Measurements from ENCODE around the gene TBC1D17.

TBC1D17 gene

DNA sequence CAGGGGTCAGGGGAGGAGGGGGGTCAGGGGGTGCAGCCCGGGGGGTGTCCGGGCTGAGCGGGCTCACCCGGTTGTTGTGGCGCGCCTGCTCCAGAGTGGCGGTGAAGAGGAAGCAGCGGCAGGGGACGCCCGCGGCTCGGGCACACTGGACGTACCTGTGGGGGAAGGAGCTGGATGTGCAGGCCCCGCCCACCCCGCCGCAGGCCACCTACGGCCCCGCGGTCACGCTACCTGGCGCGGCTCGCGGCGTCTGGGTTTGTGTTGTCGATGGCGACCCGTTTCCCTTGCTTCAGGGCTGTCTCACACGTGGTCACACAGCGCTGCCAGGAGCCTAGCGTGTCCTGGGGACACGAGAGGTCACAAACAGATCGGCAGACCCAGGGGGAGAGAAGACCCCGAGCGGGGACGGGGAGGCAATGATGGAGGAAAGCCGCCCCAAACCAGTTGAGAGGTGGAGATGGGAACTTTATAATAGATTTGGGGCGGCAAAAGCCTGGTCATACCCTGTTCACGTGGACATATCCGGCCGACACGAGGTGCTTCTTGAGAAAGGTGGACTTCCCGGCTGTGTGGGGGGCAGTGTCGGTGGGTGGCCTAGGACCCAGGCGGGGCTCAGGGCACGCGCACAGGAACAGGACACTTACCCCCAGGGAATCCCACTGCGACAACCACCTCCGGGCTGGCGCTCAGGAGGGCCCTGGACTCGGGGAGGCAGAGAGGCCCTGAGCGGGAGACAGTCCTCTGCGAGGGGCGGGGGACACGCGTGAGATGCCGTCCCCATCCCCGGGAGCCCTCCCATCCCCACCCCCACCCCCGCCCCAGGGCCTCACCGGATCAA lies 15.7 kb upstream of the TBC1D17 start:
- DNase-seq = no peak

DNA sequence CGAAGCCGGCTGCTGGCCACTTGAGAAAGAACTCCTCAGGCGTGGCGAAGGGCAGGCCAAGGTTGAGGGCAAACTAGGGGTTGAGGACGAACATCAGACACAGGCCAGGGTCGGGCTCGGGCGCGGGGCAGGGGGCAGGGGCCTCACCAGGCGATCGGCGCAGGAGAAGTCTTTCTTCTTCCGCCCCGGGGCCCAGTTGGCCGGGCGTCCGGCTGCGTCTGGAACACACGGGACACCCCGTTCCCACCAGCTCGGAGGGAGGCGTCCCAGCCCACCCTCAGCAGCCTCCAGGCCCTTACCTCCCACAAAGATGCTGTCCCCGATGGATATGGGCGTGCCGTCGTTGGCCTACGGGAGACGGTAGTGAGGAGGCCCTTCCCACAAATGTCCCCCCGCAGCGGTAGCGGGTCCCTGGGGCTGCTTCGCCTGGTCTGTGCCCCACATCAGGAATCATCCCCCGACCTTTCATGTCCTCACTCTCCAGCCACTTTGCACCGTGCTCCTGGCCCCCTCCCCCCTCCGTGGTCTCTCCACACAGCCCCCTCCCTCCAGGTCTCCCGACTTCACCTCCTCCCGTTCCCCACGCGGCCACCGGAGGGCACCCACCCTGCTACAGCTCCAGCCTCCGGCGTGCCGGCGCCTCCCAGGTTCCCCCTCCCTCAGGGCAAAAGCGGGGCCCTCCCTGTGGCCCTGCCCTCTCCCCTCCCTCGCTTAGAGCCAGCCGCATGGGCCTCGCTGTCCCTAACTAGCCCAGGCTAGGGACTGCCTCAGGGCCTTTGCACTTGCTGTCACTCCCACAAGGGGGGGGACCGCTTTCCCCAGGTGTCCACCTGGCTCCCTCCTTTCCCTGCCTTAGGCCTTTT lies 14.9 kb upstream of the TBC1D17 start:
- no peak for DNase-seq

DNA sequence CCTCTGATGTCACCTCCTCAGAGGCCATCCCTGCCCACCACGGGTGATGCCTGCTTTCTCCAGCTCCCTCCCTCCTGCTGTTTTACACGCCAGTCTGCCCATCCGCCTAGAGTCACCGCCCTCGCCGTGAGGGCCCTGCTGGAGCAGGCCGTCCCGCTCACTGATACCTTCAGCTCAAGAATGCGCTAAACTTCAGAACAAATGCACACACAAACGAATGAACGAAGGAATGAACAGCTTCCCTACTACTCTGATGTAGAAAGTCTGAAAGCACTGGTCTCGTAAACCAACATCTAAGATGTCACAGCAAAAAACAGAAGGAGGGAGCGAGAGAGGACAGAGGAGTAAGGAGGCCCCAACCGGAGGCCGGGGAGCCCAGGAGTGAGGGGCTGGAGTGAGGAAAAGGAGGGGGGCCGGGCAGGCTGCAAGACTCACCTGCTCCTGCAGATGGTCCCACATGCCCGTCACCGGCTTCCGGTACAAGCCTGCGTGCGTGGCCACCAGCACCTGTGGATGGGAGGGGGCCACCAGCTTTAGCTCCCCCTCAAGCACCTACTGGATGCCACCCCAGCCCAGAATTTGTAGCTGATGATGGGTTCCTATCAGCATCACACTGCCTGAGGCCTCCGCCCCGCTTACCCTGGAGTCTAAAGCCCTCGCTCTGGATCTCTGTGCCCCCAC lies 14.1 kb upstream of the TBC1D17 start:
- DNase-seq = no peak

DNA sequence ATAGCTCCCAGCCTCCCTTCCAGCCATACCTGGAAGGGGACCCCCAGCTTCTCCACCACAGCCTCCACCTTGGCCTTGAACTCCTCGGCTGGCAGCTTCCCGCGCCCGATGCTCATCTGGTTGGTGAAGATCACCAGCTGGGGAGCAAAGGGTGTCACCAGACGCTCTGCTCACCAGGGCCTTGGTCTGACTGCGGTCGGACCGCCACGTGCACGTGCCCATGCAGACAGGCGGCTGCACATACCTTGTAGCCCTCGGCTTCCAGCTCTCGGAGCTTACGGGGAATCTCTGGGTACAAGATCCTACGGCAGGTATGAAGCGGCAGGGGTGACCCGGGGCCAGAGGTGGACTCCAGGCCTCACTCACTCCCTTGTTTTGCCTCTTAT lies 13.6 kb upstream of the TBC1D17 start:
- DNase-seq = no peak

DNA sequence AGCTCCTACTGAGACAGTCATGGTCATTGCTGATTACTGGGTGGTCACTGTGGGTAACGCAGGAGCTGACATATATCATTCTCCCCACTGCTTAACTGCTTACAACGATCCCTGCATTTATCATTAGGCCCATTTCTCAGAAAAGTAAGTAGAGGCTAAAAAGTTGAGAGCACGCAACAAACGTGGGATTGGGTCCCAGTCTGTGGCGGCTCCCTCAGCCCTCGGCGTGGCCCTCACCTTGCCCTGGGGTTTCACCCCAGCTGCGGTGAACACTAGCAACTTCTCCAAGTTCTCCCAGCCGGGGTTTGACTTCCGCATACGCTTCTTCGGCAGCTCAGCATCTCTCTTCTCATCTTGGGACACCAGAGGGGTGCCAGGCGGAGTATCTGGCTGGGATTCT lies 12.6 kb upstream of the TBC1D17 start:
- DNase-seq = no peak

DNA sequence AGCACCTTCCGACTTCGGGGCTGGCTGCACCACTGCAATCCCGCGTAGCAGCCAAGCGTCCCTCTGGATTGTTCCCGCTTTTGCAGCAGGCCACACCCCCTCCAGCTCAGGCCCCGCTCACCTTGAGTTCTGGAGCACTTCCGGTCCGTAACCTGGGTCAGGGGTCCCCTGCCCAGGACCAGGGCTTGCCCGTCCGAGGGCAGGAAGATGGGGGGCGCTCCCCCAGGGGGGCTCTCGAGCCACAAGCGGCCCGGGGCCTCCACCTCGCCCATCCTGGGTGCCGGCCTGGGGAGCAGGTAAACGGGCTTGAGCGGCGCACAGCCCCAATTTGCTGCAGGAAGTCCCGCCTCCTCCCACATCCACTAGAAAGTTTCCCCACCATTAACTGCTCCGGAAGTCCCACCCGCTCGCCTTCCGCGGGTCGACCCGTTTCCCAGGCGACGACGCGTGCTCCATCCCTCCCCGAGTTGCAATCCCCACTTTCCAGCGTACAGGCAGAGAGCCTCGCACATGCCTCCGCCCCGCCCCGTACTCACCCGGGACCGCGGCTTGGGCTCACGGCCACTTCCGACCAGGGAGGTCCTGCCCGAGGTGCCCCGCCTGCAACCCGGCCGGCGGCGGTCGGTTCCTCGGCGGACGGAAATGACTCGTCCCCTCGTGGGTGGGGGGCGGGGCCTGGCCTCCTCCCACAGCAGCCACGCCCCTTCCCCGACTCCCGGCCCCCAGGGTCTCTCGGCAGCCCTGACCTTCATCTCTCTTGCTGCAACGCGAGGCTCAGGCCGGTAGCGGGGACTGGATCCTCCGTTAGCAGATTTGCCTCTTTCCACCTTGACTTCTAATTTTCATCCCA lies 10.3 kb upstream of the TBC1D17 start, which contains the start of gene PNKP:
PNKP (minus strand) TSS at position 644 of the 850 bp plus-strand sequence; CDS start at position 272, 372 bp downstream.
- peak; percentile 85 for DNase-seq

DNA sequence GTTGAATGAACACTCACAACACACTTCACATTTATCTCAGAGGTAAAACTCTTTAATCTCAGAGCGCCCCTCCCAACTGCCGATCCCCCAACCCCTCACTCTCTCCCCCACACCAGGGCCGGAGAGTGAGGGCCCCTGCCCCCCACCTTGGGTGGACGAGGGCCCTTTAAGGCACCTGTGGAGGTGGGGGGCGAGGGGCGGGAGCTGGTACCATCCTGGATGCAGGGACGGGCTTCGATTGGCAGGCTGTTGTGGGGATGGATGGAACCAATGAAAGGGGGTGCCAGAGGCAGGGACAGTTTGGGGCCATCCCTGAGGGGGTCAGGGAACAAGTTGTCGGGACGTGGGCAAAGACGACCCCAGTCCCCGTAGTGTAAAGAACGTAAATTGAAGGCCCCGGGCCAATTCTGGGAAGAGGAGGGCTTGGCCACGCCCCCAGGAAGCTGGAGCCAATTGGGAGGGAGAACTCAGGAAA lies 8.5 kb upstream of the TBC1D17 start:
- DNase-seq = no peak

DNA sequence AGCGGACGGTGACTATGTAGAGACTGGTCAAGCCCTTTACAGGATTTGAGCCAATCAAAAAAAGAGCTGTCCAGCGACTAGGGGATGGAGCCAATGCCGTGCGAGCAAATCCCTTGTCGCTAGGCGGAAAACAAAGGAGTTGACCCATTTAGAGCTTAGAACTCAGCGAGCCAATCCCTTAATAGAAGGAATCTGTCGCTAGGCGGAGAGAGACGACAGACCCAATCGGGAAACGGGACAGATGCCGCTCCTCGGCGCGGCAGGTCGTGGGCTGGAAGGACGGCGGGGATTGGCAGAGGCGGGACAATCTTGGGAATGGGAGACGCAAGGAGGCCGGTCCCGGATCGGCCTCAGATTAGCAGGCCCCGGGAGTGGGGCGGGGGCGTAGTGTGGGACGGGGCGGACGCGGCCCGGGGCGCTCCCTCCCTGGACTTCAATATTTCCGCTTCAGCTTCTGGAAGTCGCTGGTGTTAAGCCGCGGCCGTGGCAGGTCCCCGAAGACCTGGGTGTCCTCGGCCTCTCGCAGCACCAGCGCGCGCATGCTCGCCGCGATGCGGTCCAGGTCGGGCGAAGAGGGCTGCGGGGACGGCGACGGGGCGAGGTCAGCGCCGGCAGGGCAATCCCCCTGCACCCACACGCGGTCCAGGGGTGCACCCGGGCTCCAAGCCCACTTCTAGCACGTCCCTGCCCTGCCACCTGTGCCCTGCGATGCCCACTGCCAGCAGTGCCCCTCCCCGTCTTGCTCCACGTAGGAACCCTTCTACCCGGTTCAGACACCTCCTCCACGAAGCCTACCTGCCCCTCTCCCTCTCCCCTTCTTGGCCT lies 7.8 kb upstream of the TBC1D17 start:
- DNase-seq = peak; percentile 100

DNA sequence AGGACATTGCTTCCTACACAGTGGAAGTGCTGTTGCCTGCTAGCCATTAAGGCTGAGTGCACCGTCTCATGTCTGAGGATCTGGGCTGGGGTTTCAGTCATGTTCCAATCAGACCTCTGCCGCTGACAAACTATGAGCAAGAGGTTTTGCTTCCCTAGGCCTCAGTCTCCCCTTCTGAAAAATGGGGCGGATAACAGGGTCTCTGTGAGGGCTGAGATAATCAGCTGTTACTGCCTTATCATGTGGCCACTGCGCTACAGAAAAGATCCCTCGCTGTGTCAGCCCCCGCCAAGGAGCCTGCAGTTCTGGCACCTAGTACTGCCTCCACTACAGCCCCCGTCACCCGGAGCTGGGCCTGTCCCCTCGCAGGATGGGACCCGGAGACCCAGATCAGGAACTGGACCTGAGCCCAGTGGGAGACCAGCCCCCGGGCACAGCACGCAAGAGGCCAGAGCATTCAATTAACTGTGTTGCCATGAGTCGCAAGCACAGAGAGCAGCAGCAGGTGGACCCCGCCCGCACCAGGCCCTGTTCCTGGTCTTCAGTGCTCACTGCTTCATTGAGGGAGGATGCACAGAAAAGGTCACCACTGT lies 7.1 kb upstream of the TBC1D17 start:
- no peak for DNase-seq

DNA sequence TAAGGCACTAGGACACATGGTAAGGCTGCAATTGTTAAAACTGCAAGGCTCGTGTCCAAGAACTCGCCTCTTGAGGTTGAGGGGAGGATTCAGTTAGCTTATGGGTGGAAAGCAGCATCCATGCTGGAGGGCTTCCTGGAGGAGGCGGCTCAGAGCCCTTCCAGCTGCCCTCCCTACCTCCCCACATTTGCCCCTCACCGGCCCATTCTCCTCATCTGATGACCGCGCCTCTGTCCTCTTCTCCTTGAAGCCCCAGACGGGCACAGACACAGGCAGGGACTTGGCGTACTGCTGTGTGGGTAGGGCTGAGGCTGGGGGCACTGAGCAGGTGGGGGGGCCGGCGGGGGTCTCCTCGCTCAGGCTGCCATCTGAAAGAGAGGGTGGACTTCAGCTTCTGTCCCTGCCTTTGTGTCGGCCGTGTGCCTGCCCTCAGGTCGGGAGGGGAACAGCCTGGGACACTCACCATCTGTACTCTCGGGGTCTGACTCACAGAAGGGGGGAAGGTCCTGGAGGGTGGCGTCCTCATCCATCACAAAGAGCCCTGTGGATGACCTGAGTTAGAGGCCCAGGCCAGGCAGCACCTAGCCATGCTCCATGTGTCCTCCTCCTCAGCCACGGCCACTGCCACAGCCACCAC lies 6.0 kb upstream of the TBC1D17 start:
- DNase-seq = no peak

DNA sequence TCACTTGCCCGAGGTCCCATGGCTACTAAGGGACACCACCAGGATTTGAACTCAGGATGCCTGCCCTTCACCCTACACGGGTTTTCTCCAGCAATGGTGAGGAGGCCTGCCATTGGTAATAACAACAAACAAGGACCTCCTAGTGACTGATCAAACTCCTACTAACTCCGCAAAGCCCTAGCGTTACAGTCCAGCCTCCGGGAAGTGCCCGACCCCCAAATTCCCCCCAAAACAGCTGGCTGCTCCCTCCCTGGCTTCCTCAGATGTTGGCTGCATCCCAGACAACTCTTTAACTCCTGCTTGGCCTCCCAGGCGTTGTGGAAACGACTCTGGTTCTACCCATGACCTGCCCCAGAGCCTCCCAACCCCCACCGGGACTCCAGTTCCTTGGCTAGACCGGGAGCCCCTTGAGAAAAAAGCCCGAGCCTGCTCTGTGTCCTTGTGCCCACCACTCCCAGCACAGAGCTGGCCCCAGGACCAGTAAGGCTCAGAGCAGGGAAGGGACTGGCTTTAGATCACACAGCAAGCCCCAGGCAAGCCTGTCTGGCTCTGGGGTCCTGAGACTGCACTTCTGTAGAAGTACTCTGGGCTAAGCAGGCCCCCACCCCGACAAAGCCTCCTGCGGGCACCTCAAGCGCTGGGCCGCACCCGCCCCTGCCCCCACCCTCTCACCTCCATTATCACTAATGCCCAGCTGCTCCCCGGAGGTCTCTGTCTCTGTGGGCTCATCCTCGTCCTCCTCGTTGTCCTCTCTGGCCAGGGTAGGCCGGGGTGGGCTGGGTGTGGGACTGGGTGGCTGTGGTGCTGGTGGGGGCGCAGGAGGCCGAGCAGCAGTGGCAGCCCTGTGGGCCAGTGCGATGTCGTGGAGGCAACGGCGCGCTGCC lies 5.0 kb upstream of the TBC1D17 start:
- DNase-seq = no peak

DNA sequence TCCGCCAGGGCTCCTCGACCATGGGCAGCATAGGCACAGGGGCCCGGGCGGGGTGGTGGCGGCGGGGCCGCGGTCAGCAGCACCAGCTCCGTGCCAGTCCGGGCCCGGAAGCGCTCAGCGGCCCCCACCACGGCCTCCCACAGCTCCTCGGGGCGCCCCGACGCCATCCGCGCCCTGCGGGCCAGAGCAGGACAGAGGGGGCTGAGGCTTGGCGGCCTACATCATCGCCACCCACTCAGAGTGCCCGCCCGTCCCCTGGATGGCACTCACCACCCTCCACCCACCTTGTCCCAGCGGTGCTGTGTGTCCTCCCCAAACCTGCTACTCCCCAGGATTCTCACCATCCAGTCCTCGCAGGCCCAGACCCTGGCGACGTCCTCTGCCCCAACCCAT lies 4.4 kb upstream of the TBC1D17 start:
- no peak for DNase-seq

DNA sequence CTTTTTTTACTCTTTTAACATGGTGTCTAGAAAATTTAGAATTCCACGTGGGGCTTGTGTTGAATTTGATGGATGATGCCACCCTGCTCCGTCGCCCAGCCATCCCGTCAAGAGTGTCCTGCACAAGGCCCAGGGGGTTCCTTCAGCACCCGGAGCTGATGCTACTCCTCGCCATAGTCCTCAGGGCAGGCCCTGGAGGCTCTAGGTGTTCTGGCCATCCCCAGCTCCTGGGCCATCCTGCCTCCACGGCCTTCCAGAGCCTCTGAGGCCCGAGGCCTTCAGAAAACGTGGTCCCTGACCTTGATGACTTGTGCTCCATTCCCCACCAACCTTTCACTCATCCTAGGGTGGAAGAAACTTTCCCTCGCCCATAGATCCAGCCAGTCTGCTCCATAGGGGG lies 3.7 kb upstream of the TBC1D17 start:
- DNase-seq = no peak

DNA sequence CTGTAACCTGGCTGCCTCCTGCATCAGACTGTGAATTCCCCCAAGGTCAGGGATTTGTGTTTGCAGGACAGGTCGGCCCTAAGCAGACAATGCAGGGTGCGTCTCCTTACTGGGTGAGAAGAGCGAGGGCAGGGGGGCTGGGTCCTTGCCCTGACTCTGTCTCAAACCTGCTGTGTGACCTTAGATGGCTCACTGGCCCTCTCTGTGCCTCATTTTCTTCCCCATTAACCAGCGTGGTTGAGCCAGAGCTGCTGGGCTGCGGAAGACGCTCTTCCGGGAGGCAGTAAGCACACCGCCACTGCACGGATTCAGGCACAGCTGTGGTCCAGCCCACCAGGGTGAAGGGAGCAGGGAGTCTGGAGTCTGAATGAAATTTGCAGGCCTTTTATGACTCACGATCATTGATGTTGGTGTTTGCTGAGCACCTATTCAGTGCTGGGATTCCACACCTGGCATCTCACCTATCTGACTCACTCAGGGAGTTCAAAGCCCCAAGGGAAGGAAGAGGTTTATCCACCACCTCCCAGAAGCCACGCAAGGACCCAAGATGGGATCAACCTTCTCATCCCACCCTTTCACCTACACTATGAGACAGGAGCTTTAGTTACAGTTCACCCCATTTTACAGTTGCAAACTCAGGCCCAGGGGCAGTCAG lies 2.9 kb upstream of the TBC1D17 start:
- no peak for DNase-seq

DNA sequence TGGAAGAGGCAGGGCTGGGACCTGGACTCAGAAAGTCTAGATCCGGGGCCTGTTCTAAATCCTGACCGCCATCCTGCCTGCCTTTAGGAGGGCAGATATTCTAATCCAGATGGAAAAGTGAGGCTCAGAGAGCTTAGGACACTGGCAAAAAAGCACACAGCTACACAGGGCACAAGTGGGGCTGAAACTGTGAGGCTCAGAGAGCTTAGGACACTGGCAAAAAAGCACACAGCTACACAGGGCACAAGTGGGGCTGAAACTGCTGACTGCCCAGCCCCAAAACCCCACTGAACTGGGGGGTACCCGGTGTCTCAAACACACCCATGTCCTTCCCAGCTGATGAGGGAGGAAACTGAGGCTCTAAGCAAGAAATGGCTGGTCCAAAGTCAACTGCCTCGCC lies 2.3 kb upstream of the TBC1D17 start:
- DNase-seq = no peak

DNA sequence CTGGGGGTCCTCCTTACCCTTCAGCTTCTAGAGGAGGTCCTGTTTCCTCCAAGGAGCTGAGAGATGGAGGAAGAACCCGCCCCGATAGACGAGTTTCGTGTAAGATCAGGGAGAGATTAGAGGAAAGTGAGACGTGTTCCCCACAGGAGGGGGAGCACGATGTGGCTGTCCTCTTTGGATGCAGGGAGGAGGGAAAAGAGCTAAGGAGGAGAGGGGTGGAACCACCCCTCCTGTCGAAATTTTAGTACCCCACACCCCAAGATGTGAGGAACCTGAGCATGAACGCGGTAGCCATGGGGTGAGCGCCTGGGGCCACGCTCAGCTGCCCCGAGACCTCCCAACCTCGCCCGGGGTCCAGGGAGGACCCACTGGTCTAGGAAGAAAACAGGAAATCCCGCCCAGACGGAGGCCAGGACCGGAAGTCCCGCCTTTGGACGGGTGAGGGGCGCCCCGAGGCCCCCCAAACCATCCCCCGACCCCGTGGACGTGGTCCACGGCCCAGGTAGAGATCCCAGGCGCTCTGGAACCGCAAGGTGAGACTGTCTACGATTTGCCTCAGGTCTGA lies 1.6 kb upstream of the TBC1D17 start:
- peak; percentile 44 for DNase-seq

DNA sequence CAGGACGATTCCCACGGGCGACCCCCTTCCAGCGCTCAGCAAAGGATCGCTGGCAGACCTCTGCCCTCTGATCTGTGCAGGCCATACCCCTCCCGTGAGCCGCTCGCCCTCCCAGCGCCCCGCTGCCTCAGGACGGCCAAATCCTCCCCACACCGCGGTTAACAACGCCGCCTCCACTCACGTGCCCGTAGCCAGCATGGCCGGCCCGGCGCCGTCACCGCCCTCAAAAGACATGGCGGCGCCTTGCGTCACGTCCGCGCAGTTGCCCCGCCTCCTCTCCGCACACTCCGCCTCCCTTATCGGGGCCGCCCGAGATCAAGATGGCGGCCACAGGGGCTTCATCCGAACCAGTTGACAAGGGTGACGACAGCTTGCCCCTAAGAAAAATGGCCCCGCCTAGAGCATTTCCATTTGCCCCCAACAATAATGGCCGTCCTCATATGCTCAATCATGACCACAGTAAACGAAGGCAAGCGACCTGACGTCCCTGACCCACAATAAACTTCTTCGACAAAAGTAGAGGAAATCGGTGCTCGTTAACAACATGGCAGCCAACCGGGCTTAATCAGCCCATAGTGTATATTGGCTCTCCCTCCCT lies 981 bp upstream of the TBC1D17 start:
- DNase-seq = peak; percentile 99

All from fibroblast of skin of abdomen (primary cell).